HepG2 (cell line): ENCODE results near the gene ZBTB46. TPM values are rescaled to one million over a fixed set of nuclear protein-coding genes. Genes with fewer than 3 reads are reported as not detected.

Experiments
- CCAR2 ChIP-seq: fragments of 200-400 bp; formaldehyde crosslinking; optimal IDR thresholded peaks from 2 replicates; pipeline ENCODE3; 2018; ENCODE audit warnings: low read depth, mild to moderate bottlenecking, low read length, moderate library complexity
- HNRNPK ChIP-seq: fragments of 200-400 bp; formaldehyde crosslinking; IDR thresholded peaks from 2 replicates; pipeline ENCODE4 v1.6.1; 2018; ENCODE audit warnings: low read length, low read depth, moderate library complexity, mild to moderate bottlenecking; ENCODE audit not compliant: poor library complexity, severe bottlenecking
- HNRNPL ChIP-seq: fragments of 200-400 bp; formaldehyde crosslinking; IDR thresholded peaks from 2 replicates; pipeline ENCODE4 v1.6.1; 2017; ENCODE audit warnings: mild to moderate bottlenecking, low read depth, low read length
- KLF13 ChIP-seq: sonication (generic); formaldehyde crosslinking; IDR thresholded peaks from 2 replicates; pipeline ENCODE4 v1.4.0; 2020; ENCODE audit warnings: mild to moderate bottlenecking, missing genetic modification reagents
- SMAD9 ChIP-seq: sonication (generic); formaldehyde crosslinking; IDR thresholded peaks from 2 replicates; pipeline ENCODE4 v1.5.1; 2020; ENCODE audit warnings: mild to moderate bottlenecking, missing genetic modification reagents
- TBP ChIP-seq: sonication (generic); formaldehyde crosslinking; IDR thresholded peaks from 2 replicates; pipeline ENCODE4 v1.5.0; 2020; ENCODE audit warnings: missing genetic modification reagents
- ZBTB42 ChIP-seq: sonication (generic); formaldehyde crosslinking; IDR thresholded peaks from 2 replicates; pipeline ENCODE4 v1.5.0; 2020; ENCODE audit warnings: mild to moderate bottlenecking, missing genetic modification reagents
- ZNF441 ChIP-seq: sonication (generic); formaldehyde crosslinking; IDR thresholded peaks from 2 replicates; pipeline ENCODE4 v1.7.0; 2021; ENCODE audit warnings: missing genetic modification reagents, borderline replicate concordance
- polyA plus RNA-seq, 8 experiments: library from polyadenylated mRNA; depleted of rRNA in 3 of 8; stranded (reverse) in 7 of 8; unstranded in 1 of 8; fragments of >200 nt; fragmentation: Illumina TruSeq in 4 of 8; extraction: Trizol in 4 of 8; gene quantifications; 2 replicates each; pipeline versions ENCODE4 v1.2.1 to v1.2.3, GENCODE V29; 2011 to 2016; ENCODE audit warnings: low read depth in 4 of 8, missing spikeins in 1 of 8, mixed read lengths in 1 of 8; ENCODE audit not compliant: insufficient read depth in 1 of 8
- total RNA-seq, 5 experiments: library from RNA; depleted of rRNA; stranded (reverse); fragments of >200 nt; fragmentation: Illumina TruSeq; extraction: Trizol; gene quantifications; 2 replicates each; pipeline ENCODE4 v1.2.3, GENCODE V29; 2016; ENCODE audit warnings: low read depth in 1 of 5
- TF ChIP-seq, protein P1 (sequence below): IDR thresholded peaks from 2 replicates; pipeline ENCODE4 v1.6.1; 2016; ENCODE audit warnings: missing compliant biosample characterization, missing genetic modification reagents, borderline replicate concordance
- TF ChIP-seq, protein P2 (sequence below): IDR thresholded peaks from 2 replicates; pipeline ENCODE4 v1.6.1; 2016; ENCODE audit warnings: mild to moderate bottlenecking
- TF ChIP-seq, protein P3 (sequence below): sonication (generic); formaldehyde crosslinking; IDR thresholded peaks from 2 replicates; pipeline ENCODE4 v1.4.0; 2020; ENCODE audit warnings: mild to moderate bottlenecking, missing genetic modification reagents

The ZBTB46 gene
- total and polyA plus RNA-seq, 2 of the 13 experiments (the other 11 are each of a cell fraction or from before 2014, with no cell fraction given) = 1.6 to 13.5 TPM

DNA sequence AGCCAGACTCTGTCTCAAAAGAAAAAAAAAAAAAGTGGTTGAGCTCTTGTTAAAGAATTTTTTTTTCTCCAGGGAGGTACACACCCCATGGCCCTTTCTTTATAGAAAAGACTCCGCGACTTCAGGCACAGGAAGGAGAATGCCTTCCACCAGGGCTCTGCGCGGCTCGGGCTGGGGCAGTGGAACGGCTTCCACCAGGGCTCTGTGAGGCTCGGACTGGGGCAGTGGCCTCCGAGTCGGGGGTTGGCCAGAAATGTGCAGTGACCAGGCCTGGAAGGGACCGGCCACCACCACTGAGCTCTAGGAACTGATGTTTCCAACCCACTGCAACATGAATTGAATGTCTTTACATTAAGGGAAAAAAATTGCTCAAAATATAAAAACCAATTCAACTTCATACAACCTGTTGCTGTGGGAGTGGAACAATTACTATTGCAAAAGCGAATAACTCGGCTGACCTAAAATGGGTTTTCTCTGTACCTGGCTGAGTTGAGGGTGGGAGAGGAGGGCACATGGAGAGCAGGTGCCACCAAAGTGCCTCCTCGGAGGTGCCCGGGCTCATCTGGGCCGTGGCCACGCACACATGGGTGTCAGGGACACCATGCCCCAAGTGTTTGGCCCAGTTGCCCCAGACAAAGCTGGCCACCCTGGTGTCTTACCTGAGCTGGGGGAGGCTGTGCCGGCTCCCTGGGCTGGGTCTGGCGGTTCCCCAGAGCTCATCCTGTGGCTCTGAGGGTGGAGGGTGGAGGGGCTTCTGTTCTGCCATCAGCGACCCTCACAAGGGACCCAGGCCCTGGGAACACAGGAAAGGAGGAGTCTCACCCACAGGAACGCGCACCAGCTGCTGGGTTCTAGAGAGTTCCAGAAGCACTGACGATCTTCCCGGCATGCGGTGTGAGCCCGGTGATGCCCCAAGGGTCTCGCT is 62.2 kb downstream of the ZBTB46 start (continued):
- no peak for TF ChIP-seq CCAR2
- TF ChIP-seq, protein P1, sequence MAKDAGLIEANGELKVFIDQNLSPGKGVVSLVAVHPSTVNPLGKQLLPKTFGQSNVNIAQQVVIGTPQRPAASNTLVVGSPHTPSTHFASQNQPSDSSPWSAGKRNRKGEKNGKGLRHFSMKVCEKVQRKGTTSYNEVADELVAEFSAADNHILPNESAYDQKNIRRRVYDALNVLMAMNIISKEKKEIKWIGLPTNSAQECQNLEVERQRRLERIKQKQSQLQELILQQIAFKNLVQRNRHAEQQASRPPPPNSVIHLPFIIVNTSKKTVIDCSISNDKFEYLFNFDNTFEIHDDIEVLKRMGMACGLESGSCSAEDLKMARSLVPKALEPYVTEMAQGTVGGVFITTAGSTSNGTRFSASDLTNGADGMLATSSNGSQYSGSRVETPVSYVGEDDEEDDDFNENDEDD = no peak
- TF ChIP-seq TBP (CRISPR knock-in tag) = no peak
- TF ChIP-seq HNRNPL = no peak
- TF ChIP-seq ZBTB42 (CRISPR knock-in tag) = no peak
- no peak for TF ChIP-seq ZNF441
- no peak for TF ChIP-seq SMAD9 (CRISPR knock-in tag)
- TF ChIP-seq, protein P2, sequence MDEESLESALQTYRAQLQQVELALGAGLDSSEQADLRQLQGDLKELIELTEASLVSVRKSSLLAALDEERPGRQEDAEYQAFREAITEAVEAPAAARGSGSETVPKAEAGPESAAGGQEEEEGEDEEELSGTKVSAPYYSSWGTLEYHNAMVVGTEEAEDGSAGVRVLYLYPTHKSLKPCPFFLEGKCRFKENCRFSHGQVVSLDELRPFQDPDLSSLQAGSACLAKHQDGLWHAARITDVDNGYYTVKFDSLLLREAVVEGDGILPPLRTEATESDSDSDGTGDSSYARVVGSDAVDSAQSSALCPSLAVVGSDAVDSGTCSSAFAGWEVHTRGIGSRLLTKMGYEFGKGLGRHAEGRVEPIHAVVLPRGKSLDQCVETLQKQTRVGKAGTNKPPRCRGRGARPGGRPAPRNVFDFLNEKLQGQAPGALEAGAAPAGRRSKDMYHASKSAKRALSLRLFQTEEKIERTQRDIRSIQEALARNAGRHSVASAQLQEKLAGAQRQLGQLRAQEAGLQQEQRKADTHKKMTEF = no peak
- TF ChIP-seq KLF13 (CRISPR knock-in tag) = no peak
- TF ChIP-seq HNRNPK = no peak
- TF ChIP-seq, protein P3, sequence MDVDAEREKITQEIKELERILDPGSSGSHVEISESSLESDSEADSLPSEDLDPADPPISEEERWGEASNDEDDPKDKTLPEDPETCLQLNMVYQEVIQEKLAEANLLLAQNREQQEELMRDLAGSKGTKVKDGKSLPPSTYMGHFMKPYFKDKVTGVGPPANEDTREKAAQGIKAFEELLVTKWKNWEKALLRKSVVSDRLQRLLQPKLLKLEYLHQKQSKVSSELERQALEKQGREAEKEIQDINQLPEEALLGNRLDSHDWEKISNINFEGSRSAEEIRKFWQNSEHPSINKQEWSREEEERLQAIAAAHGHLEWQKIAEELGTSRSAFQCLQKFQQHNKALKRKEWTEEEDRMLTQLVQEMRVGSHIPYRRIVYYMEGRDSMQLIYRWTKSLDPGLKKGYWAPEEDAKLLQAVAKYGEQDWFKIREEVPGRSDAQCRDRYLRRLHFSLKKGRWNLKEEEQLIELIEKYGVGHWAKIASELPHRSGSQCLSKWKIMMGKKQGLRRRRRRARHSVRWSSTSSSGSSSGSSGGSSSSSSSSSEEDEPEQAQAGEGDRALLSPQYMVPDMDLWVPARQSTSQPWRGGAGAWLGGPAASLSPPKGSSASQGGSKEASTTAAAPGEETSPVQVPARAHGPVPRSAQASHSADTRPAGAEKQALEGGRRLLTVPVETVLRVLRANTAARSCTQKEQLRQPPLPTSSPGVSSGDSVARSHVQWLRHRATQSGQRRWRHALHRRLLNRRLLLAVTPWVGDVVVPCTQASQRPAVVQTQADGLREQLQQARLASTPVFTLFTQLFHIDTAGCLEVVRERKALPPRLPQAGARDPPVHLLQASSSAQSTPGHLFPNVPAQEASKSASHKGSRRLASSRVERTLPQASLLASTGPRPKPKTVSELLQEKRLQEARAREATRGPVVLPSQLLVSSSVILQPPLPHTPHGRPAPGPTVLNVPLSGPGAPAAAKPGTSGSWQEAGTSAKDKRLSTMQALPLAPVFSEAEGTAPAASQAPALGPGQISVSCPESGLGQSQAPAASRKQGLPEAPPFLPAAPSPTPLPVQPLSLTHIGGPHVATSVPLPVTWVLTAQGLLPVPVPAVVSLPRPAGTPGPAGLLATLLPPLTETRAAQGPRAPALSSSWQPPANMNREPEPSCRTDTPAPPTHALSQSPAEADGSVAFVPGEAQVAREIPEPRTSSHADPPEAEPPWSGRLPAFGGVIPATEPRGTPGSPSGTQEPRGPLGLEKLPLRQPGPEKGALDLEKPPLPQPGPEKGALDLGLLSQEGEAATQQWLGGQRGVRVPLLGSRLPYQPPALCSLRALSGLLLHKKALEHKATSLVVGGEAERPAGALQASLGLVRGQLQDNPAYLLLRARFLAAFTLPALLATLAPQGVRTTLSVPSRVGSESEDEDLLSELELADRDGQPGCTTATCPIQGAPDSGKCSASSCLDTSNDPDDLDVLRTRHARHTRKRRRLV (CRISPR knock-in tag) = no peak
- TF ChIP-seq, all 625 proteins: peak for 0
